ENCODE results near the gene KCNAB2. TPM values are rescaled to one million over a fixed set of nuclear protein-coding genes. Genes with fewer than 3 reads are reported as not detected.

Gene KCNAB2
- total RNA-seq, 1 experiment from 2014 or later, result 10.3 TPM

GRCh38 chr1:6133146-6133895, 87.6 kb downstream of the KCNAB2 start:
- H3K9me3 Mint-ChIP-seq, result peaks cover 10% of the 10 kb centered on the region
- POLR2A ChIA-PET, result no interaction called here
- H3K4me1 Mint-ChIP-seq, result no peaks in the 10 kb centered on the region
- no peak overlapping the region for H3K4me3 Mint-ChIP-seq
- no peak overlapping the region for H3K27ac Mint-ChIP-seq
- ATAC-seq (no peak), DNase-seq (ENCODE audit: low spot score) (peak; percentile 7)
- H3K27me3 Mint-ChIP-seq (ENCODE audit: low read depth), result peaks cover 10% of the 10 kb centered on the region
- CTCF ChIA-PET, result no interaction called here
- H3K36me3 Mint-ChIP-seq, result no peaks in the 10 kb centered on the region
- TF ChIP-seq E2F1 (CRISPR knock-in tag; IDR thresholded peaks at IDR 0.05), result no peak
- no peak for TF ChIP-seq CREB1 (CRISPR knock-in tag; IDR thresholded peaks at IDR 0.05)
- TF ChIP-seq SP1 (CRISPR knock-in tag; conservative IDR thresholded peaks at IDR 0.05), result no peak
- TF ChIP-seq ZNF512 (CRISPR knock-in tag; IDR thresholded peaks at IDR 0.05; ENCODE audit: borderline replicate concordance), result no peak
- TF ChIP-seq ZNF281 (CRISPR knock-in tag; IDR thresholded peaks at IDR 0.05), result no peak
- TF ChIP-seq PREB (CRISPR knock-in tag; IDR thresholded peaks at IDR 0.05; ENCODE audit: borderline replicate concordance), result no peak
- no peak for TF ChIP-seq ZBTB21 (CRISPR knock-in tag; IDR thresholded peaks at IDR 0.05; ENCODE audit: borderline replicate concordance)
- no peak for TF ChIP-seq ZMAT4 (CRISPR knock-in tag; IDR thresholded peaks at IDR 0.05)
- TF ChIP-seq ZBTB43 (CRISPR knock-in tag; IDR thresholded peaks at IDR 0.05), result no peak
- no peak for TF ChIP-seq PRDM15 (CRISPR knock-in tag; IDR thresholded peaks at IDR 0.05)
- no peak for TF ChIP-seq KAT7 (CRISPR knock-in tag; IDR thresholded peaks at IDR 0.05; ENCODE audit: borderline replicate concordance)
- TF ChIP-seq SMAD3 (CRISPR knock-in tag; IDR thresholded peaks at IDR 0.05; ENCODE audit: borderline replicate concordance), result no peak
- no peak for TF ChIP-seq TCF7 (CRISPR knock-in tag; IDR thresholded peaks at IDR 0.05; ENCODE audit: low read depth)
- TF ChIP-seq CTCF (IDR thresholded peaks at IDR 0.05), result no peak
- TF ChIP-seq ATF6 (CRISPR knock-in tag; IDR thresholded peaks at IDR 0.05), result no peak
- no peak for TF ChIP-seq FOXK1 (CRISPR knock-in tag; IDR thresholded peaks at IDR 0.05)
- no peak for TF ChIP-seq NR3C1 (CRISPR knock-in tag; conservative IDR thresholded peaks at IDR 0.05; ENCODE audit: low read depth)

All from WTC11 (cell line).